Measurements from ENCODE around the gene FAHD2A. TPM values are rescaled to one million over a fixed set of nuclear protein-coding genes. Genes with fewer than 3 reads are reported as not detected.
"Not testable (repeated sequence)": the region's sequence is repeated elsewhere in the genome, so short reads cannot be mapped to it uniquely, and the experiment has no call there.

The FAHD2A gene
- polyA plus RNA-seq, 1 donor: 43.0 TPM

DNA sequence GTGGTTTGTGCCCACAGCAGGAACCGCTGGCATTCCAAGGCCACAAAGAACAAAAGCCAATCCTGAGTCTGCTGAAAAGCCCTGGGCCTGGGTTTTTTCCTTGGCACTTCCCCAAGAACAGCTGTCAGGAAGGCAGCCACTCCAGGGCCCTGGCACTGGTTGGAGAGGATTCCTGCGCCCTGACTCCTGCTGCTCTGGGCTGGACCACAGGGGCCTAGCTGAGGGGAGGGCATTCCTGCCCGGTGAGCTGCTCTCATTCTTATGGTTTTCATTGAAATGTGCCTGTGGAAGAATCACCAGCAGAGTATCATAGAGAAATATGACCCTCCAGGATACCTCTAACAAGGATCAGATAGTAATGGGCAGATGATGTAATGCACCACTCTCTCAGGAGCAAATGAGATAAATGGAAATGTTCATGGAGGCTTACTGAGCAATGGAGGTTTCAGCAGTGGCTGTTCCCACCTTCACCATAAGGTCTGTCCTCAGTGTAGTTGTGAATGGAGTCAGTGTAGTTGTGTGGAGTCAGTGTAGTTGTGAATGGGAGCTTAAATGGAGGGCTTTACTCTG is 32.1 kb downstream of the FAHD2A start:
- H3K36me3 ChIP-seq (ENCODE audit: control insufficient read depth, insufficient read depth, low read length); H3K4me1 ChIP-seq (ENCODE audit: control insufficient read depth, insufficient read depth, low read length); DNase-seq; H3K9me3 ChIP-seq (ENCODE audit: control insufficient read depth, low read depth, low read length); H3K27me3 ChIP-seq (ENCODE audit: control insufficient read depth, insufficient read depth, low read length); H3K27ac ChIP-seq (ENCODE audit: low read length); H3K4me3 ChIP-seq (ENCODE audit: low read length): not testable (repeated sequence)
- no CpG with 5 or more reads among the region's 3 CpGs for WGBS (ENCODE audit: insufficient coverage, low lambda C conversion rate)

DNA sequence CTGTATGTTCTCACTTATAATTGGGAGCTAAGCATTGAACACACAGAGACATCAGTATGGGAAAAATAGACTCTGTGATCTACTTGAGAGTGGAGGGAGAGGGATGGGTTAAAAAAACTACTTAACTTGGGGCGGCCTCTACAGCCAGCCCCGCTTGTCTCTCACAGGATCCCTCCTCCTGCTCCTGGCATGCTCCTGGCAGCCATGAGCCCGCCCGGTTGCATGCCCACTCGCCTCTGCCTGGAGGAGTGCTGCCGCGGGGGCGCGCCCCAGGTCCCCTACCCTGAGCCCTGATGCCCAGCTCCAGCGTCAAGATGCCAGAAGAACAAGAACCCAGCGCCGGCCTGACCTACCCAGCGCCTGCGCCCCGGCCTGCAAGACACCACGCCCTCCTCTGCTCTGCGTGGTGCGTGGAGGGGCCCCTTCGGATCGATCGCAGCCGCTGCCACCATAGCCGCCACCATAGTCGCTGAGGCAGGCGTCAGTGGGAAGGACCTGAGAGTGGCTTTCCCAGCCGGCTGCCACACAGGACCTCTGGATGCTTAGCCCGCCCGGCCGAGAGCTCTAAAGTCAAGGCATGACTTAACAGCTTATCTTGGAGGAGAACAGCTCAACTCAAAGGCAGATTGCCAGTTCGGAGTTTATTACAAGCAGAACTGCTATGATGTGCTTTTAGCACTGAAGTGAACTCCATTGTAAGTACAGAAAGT is 32.8 kb downstream of the FAHD2A start:
- WGBS (ENCODE audit: insufficient coverage, low lambda C conversion rate): no CpG with 5 or more reads among the region's 30 CpGs
- not testable (repeated sequence) for H3K9me3 ChIP-seq (ENCODE audit: control insufficient read depth, low read depth, low read length); H3K4me3 ChIP-seq (ENCODE audit: low read length); H3K4me1 ChIP-seq (ENCODE audit: control insufficient read depth, insufficient read depth, low read length); H3K36me3 ChIP-seq (ENCODE audit: control insufficient read depth, insufficient read depth, low read length); DNase-seq; H3K27ac ChIP-seq (ENCODE audit: low read length); H3K27me3 ChIP-seq (ENCODE audit: control insufficient read depth, insufficient read depth, low read length)

DNA sequence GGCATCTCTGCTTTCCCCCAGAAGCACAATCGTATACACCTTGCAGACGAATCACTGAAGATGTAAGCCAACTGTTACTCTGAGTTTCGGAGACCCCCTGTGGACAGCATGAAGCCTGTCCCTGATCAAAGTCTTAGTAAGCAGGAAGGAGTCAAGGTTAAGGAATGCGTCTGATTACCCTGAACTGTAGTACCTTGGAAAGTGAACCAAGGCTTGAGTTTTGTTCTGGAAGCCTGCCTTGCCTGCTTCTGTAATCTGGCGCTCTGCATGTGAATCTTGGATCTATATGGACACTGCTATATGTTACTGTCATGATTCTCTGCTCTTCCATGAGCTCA is 33.3 kb downstream of the FAHD2A start:
- not testable (repeated sequence) for DNase-seq; H3K9me3 ChIP-seq (ENCODE audit: control insufficient read depth, low read depth, low read length); H3K27me3 ChIP-seq (ENCODE audit: control insufficient read depth, insufficient read depth, low read length); H3K4me3 ChIP-seq (ENCODE audit: low read length); H3K27ac ChIP-seq (ENCODE audit: low read length); H3K36me3 ChIP-seq (ENCODE audit: control insufficient read depth, insufficient read depth, low read length); H3K4me1 ChIP-seq (ENCODE audit: control insufficient read depth, insufficient read depth, low read length)
- WGBS (ENCODE audit: insufficient coverage, low lambda C conversion rate): no CpG with 5 or more reads among the region's 5 CpGs

DNA sequence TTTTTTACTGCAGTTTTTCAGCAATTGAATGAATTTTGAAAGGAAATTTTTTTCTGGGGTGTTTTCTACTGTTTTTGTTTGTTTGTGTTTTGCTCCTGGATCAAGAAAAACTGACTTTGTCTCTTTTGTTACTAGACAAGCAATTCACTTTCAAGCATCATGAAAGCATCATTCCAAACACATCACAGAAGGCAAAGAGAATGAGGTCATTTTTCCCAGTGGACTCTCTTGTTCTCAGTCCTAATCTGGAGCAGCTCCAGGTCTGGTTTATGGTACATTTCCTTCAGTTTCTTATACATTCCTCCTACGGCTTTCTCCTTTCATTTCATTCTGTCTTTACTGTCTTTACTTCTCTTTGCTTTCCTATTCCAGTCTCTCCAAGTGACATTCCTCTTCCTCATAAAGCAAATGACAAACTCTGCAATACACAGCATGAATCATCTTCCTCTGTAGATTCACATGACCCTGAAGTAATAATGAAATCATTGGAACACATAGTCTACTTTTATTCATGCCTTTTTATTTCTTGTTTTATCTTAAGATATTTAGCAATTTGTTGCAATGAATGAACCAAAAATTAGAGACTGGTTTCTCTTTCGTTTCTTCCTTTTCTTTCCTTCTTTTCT is 40.1 kb downstream of the FAHD2A start:
- WGBS (ENCODE audit: insufficient coverage, low lambda C conversion rate): no CpG with 5 or more reads among the region's 2 CpGs
- not testable (repeated sequence) for DNase-seq; H3K4me3 ChIP-seq (ENCODE audit: low read length); H3K9me3 ChIP-seq (ENCODE audit: control insufficient read depth, low read depth, low read length); H3K4me1 ChIP-seq (ENCODE audit: control insufficient read depth, insufficient read depth, low read length); H3K36me3 ChIP-seq (ENCODE audit: control insufficient read depth, insufficient read depth, low read length); H3K27me3 ChIP-seq (ENCODE audit: control insufficient read depth, insufficient read depth, low read length); H3K27ac ChIP-seq (ENCODE audit: low read length)

GRCh38 chr2:95445317-95445716 is 42.8 kb downstream of the FAHD2A start:
- not testable (repeated sequence) for DNase-seq; H3K4me3 ChIP-seq (ENCODE audit: low read length); H3K27me3 ChIP-seq (ENCODE audit: control insufficient read depth, insufficient read depth, low read length); H3K36me3 ChIP-seq (ENCODE audit: control insufficient read depth, insufficient read depth, low read length); H3K9me3 ChIP-seq (ENCODE audit: control insufficient read depth, low read depth, low read length); H3K4me1 ChIP-seq (ENCODE audit: control insufficient read depth, insufficient read depth, low read length); H3K27ac ChIP-seq (ENCODE audit: low read length)
- WGBS (ENCODE audit: insufficient coverage, low lambda C conversion rate): no CpG with 5 or more reads among the region's 2 CpGs

- not testable (repeated sequence) for H3K4me1 ChIP-seq (ENCODE audit: control insufficient read depth, insufficient read depth, low read length); H3K36me3 ChIP-seq (ENCODE audit: control insufficient read depth, insufficient read depth, low read length); H3K4me3 ChIP-seq (ENCODE audit: low read length); DNase-seq; H3K9me3 ChIP-seq (ENCODE audit: control insufficient read depth, low read depth, low read length); H3K27me3 ChIP-seq (ENCODE audit: control insufficient read depth, insufficient read depth, low read length); H3K27ac ChIP-seq (ENCODE audit: low read length)
- no CpG with 5 or more reads among the region's 3 CpGs for WGBS (ENCODE audit: insufficient coverage, low lambda C conversion rate)
Observed at GRCh38 chr2:95463292-95463691, 60.8 kb downstream of the FAHD2A start.

Other genes starting within 250 kb of the FAHD2A start
- 21.6 TPM for gene ZNF514, start 242.9 kb upstream of the FAHD2A start, polyA plus RNA-seq
- 4.4 TPM for gene ZNF2, start 236.9 kb upstream of the FAHD2A start, polyA plus RNA-seq
- 1.6 TPM for gene ZNF892, start 195.2 kb upstream of the FAHD2A start, polyA plus RNA-seq
- 2.0 TPM for gene PROM2, start 128.3 kb upstream of the FAHD2A start, polyA plus RNA-seq
- 2.1 TPM for gene KCNIP3, start 105.4 kb upstream of the FAHD2A start, polyA plus RNA-seq
- gene TRIM43B, start 82.0 kb downstream of the FAHD2A start, polyA plus RNA-seq: not detected
- not detected for gene TRIM43, start 189.3 kb downstream of the FAHD2A start, polyA plus RNA-seq